GM12873 (cell line): ENCODE results near the gene GADD45B.

Experiments
- CTCF ChIP-seq: IDR thresholded peaks from 2 replicates; pipeline ENCODE4 v1.5.1; 2012; ENCODE audit warnings: low read depth, mild to moderate bottlenecking, moderate library complexity, low read length, control low read depth; ENCODE audit not compliant: insufficient read depth; ENCODE audit errors: missing control alignments

Gene GADD45B

GRCh38 chr19:2475702-2476450 lies at the start of gene GADD45B:
Gene GADD45B, plus strand, starts transcription at chr19:2476127. Its CDS starts 232 bp downstream, at chr19:2476359.
- no peak for TF ChIP-seq CTCF

GRCh38 chr19:2426611-2427428 lies 49.1 kb upstream of the GADD45B start:
- TF ChIP-seq CTCF = no peak

- TF ChIP-seq CTCF = no peak
Observed at GRCh38 chr19:2427429-2428320, 48.3 kb upstream of the GADD45B start, which contains the start of gene TIMM13. Gene TIMM13, minus strand, starts transcription at chr19:2427586. Its CDS starts 53 bp downstream, at chr19:2427533.

GRCh38 chr19:2428321-2428690 lies 47.6 kb upstream of the GADD45B start:
- no peak for TF ChIP-seq CTCF

- TF ChIP-seq CTCF = no peak
Observed at GRCh38 chr19:2428756-2429711, 46.9 kb upstream of the GADD45B start.

GRCh38 chr19:2429917-2430535 lies 45.9 kb upstream of the GADD45B start:
- TF ChIP-seq CTCF = no peak
